ENCODE data around the gene ARHGAP33.

GRCh38 chr19:35729021-35729420 lies 46.3 kb upstream of the ARHGAP33 start:
- TF ChIP-seq EP300 (IDR thresholded peaks at IDR 0.05) (no peak), CTCF (IDR thresholded peaks at IDR 0.05) (no peak), POLR2A (IDR thresholded peaks at IDR 0.05) (no peak)

Data from suprapubic skin (tissue), 3 donors.